Fibroblast of skin of left quadriceps (primary cell): ENCODE results near the gene DRG1.
"Not testable (repeated sequence)": the region's sequence is repeated elsewhere in the genome, so short reads cannot be mapped to it uniquely, and the experiment has no call there.

ENCODE experiments used
- DNase-seq, 2 experiments: peaks; one replicate each; pipeline ENCODE4 v3.0.0-alpha.2; 2013; ENCODE audit warnings: low read depth in 2 of 2

DRG1 gene, protein sequence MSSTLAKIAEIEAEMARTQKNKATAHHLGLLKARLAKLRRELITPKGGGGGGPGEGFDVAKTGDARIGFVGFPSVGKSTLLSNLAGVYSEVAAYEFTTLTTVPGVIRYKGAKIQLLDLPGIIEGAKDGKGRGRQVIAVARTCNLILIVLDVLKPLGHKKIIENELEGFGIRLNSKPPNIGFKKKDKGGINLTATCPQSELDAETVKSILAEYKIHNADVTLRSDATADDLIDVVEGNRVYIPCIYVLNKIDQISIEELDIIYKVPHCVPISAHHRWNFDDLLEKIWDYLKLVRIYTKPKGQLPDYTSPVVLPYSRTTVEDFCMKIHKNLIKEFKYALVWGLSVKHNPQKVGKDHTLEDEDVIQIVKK

DNA sequence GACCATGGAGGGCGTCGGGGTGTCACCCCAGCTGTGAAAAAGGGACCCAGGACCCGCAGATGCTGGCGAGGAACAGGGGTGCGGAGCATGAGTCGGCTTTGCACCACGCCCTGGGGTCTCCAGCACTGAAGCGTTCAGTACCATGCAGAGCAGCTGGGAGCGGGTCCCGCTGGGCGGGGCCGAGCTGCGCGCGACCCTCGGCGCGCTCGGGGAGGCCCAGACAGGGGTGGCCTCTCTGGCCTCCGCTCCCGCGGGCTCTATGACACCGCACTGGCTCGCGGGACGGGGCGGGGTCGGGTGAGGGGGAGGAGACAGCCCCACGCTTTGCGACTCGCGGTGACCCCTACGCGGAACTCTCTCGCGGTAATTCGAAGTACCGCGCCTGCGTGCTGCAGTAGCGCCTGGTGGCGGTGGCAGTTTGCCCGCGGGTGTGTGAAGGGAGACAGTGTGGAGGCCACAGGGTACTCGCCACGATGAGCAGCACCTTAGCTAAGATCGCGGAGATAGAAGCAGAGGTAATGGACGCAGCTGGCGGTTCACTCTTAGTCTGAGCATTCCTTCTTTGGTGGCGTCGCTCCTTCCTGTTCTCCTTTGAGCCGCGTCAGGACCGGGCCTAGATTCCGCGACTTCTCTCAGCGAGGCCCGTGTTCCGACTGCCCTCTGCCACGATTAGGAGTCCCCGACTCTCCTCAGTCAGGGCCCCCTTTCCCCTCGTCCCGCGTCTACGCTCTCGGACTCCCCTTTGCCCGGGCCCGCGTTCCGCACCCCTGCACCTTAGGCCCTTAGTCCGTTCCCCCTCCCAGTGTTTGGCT lies at the start of gene DRG1:
TSS of gene DRG1 (plus strand) at position 394 of the 812 bp plus-strand sequence. CDS start at position 474, 80 bp downstream.
- DNase-seq, result peak; percentile 90 to 91

DNA sequence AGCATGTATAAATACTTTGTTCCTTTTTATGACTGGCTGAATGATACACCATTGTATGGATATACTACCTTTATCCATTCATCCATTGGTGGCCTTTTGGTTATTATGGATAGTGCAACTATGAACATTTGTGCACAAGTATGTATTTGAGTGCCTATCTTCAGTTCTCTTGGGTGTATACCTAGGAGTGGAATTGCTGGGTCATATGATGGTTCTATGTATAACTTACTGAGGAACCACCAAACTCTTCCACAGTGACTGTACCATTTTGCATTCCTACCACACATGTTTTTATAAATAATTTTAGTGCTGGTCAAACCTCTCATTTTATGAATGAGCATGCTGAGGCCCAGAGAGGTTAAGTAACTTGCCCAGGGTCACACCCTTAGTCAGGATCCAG lies 49.4 kb upstream of the DRG1 start:
- no peak for DNase-seq

GRCh38 chr22:31350410-31350863 lies 49.0 kb upstream of the DRG1 start:
- no peak for DNase-seq

- DNase-seq, result no peak
These were observed 44.9 kb upstream of the DRG1 start for GRCh38 chr22:31354515-31354914.

GRCh38 chr22:31360029-31360428 lies 39.4 kb upstream of the DRG1 start:
- DNase-seq, result no peak

- DNase-seq, result no peak
These were observed 37.7 kb upstream of the DRG1 start for GRCh38 chr22:31361743-31362142.

DNA sequence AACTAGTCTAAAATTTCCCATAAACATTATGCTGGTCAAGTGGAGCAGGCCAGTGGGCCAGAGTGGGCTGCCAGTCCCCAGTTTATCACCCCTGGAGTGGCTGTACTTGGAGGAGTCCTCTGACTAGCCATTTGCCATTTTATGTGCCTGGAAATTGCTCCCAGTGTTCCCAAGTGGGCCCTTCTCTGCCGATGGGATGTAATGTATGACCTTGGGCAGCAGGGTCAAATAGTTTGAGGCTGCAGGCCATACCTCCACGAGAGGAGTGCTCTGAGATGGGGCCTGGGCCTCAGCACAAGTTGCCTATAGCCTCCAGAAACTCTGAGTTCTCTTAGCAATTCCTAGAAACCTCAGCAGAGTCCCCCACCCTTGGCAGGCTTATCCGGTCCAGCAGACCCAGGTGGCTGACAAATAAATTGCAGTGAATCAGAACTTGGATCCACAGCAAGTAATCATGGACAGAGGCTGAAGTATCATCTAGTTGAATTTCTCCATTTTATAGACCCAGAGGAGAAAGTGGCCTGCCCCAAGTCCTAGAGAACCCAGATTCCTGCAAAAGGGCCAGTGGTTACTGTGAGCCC lies 35.4 kb upstream of the DRG1 start:
- no peak for DNase-seq

DNA sequence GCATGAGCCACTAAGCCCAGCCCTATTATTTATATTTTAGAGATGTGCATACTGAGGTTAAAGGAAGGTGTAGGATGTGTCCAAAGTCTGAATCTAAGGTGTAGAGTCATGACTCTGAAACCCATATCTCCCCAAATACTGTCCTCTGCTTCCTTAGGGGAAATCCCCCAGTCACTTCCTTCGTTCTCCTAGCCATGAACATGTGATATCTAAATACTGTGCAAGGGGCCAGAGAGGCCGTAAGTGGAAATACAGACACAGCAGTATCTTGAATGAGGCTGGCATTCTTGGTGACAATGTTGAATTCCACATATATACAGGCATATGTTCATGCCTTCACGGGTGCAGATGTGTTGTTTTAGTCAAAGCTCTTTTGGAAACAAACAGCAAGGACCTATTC lies 32.0 kb upstream of the DRG1 start:
- no peak for DNase-seq

DNA sequence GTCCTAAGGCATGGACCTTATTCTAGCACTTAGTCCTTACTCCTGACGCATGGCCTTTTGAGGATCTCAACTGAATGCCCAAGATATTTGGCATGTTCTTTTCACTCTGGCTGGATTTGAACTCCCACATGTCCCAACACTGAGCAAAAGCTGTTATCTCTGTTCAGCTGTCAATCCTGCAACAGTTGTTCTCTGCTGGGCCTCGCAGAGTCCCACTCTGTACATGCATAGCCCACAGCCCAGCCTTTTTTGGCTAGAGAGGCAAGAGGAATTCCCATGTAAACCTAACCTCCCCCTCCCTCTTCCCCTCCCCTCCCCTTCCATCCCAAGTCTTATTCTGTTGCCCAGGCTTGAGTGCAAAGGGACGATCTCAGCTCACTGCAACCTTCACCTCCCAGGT lies 21.8 kb upstream of the DRG1 start:
- no peak for DNase-seq

DNA sequence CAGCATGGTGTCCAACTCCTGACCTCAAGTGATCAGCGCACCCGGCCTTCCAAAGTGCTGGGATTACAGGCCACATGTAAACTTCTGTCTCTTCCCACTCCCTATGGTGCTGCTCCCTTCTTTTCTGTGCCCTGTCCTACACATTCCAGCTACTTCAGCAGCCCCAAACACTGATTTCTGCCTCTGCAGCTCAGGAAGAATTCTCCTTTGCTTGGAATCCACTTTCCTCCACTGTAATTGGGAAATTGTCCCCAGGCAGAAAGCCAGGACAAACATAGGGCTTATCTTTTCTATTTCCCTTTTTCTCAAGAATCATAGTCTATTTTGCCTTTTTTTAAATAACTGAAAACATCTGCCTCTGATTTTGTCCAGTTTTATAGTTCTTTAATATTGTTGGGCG lies 21.3 kb upstream of the DRG1 start:
- no peak for DNase-seq

GRCh38 chr22:31378651-31379050 lies 20.8 kb upstream of the DRG1 start:
- DNase-seq, result not testable (repeated sequence)

DNA sequence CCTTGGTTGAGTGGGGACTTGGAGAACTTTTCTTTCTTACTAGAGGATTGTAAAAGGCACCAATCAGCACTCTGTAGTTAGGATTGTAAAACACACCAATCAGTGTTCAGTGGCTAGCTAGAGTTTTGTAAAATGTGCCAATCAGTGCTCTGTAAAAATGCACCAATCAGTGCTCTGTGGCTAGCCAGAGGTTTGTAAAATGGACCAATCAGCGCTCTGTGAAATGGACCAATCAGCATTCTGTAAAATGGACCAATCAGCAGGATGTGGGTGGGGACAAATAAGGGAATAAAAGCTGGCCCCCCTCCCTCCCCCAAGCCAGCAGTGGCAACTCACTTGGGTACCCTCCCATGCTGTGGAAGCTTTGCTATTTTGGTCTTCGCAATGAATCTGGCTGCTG lies 5.5 kb upstream of the DRG1 start:
- no peak for DNase-seq

DNA sequence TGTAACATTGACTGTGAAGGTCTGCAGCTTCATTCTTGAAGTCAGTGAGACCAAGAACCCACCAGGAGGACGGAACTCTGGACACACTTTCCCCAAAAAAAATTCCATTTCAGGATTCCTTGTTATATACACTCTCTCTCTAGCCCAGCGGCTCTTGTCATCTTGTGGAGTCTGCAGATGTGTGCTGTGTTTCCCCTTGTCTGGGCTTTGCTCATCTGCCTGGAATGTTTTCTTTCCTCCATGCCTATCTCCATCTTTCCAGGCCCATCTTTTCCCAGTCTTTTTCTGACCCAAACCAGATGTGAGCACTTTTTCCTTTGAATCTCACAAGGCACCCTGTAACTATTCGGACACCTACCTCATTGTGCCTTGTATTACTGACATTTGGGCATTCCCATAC lies 5.1 kb upstream of the DRG1 start:
- DNase-seq, result peak in 1 of 2 experiments; percentile 29

- no peak for DNase-seq
These were observed 1.2 kb upstream of the DRG1 start for GRCh38 chr22:31398231-31398630.

DNA sequence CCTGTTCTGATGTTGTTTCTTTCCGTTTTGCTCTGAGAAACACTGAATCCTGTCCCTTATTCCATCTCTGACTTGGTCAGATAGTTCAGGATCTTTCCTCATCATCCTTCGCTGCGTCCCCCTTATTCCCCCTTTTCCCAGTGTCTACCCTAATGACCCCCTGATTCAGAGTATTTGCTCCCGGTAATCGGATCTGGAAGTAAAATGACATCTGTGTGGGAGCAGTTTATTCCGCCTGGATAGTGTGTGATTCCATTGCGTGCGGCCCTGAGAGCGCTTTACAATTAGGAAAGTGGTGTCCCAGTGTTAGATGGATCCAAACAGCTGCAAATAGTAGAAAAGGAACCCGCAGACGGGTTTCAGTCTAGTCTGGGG lies 606 bp downstream of the DRG1 start:
- no peak for DNase-seq

DNA sequence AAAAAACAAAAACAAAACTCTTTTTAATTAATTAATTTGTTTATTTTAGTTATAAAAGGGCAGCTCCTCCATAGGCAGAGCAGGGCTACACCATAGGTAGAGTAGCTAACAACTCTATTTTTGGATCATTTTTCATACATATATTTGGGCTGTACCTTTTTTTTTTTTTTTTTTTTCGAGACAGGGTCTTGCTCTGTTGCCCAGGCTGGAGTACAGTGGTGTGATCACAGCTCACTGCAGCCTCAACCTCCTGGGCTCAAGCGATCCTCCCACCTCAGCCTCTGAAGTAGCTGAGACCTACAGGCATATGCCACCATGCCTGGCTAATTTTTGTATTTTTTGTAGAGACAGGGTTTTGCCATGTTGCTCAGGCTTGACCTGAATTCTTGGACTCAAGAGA lies 2.9 kb downstream of the DRG1 start:
- DNase-seq, result not testable (repeated sequence)

DNA sequence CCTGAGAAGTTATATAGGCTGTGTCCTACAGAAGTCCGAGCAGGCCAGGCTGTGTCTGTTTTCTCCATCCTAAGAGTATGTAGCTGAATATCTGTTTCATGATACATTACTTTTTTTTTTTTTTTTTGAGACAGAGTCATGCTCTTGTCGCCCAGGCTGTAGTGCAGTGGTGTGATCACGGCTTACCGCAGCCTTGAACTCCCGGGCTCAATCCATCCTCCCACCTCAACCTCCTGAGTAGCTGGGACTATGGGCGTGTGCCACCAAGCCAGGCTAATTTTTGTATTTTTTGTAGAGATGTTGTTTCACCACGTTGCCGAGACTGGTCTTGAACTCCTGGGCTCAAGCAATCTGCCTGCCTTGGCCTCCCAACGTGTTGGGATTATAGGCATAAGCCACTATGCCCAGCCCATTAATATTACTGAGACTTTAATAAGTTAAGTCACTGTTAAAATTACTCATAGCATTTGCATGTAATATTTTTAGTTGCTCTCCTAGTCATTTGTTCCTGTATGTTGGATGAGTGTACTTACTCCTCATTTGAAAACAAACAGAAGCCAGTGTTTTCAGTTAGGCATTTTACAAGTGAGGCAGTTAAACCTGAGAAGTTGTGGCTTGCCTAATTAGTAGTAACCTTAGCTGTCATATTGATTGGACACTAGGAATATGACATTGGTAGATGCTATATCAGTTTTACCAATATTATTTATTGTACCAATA lies 26.1 kb downstream of the DRG1 start:
- no peak for DNase-seq

- DNase-seq, result no peak
These were observed 32.5 kb downstream of the DRG1 start for GRCh38 chr22:31431950-31432349.

DNA sequence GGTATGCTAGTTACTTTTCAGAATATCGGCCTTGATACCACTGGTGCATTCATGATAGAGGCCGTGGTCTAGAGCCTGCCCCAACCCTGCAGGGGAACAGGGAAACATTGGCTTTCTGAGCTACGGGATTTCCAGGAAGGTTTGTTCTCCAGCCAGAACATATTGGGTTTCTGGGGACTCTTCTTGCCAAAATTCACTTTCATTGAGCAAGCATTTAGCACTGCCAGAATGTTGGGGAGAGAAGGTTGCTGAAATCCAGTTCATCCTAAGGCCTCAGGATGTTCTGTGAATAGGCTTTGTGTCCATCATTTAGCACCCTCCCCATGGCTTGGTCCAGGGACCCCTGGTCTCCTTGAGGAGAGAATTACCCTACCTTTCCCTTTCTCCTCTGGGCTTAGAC lies 36.7 kb downstream of the DRG1 start:
- DNase-seq, result no peak

- no peak for DNase-seq
These were observed 40.4 kb downstream of the DRG1 start for GRCh38 chr22:31439808-31440207.

DNA sequence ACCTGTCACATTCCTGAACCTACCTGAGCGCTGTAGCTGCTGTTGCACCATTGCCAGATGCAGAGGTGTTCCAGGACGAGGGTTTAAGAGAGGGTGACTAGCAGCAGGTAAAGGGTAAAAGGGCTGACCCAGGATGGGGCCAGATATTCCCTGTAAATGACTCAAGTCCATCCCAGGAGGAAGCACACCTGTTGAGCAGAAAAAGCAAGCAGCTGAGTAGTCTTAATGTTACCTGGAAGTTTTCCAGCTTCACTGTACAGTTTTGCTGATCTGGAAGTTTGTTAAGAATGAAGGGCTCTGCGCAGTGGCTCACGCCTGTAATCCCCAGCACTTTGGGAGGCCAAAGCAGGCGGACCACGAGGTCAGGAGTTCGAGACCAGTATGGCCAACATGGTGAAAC lies 41.3 kb downstream of the DRG1 start:
- no peak for DNase-seq

- no peak for DNase-seq
These were observed 42.2 kb downstream of the DRG1 start for GRCh38 chr22:31441652-31442051.
